HG02884 (cell line): ENCODE measurements around the gene TRAF4.
"Not testable (repeated sequence)": the region's sequence is repeated elsewhere in the genome, so short reads cannot be mapped to it uniquely, and the experiment has no call there.

Experiments
- ATAC-seq: cut with Tn5 transposase; IDR thresholded peaks from one replicate; pipeline ENCODE4 v1.9.1; 2021; ENCODE audit warnings: mild to moderate bottlenecking, moderate library complexity; ENCODE audit not compliant: unreplicated experiment

The TRAF4 gene

DNA sequence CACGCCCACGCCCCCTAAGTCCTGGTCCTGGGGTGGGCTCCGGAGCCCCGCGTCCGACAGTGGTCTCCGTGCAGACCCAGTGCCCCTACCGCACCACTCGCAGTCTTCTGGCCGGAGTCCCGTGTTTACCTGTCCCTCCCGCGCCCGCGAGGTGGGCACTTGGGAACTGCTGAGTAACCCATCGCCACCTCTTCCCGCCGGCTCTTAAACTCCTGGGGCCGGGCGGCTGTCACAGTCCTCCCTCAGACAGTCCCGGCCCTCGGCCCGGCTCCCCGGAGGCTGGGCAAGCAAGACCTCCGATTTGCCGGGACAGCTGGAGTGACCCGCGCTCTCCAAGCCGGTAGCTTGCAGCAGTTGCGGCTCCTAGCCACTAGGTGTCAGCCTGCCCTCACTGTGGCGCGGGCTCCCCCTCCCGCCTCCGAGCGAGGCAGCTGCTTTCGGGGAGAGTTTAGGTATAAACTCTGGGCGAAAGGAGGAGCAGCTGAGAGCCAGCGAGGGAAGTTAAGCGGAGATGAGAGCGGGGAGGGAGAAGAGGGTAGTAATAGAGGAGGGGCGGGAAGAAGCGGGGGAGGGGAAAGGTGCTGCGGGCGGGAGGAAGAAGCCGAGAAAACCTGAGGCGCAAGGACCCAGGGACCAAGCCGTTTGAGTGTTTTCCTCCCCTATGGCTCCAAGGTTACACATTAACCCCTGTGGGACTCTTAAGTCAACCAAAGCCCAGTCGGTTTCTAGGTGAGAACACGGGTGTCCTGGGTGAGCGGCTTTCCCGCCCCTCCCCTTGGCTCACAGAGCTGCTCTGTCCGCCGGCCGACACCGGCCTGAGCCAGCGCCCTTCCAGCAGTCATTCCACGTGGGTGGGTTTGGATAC lies 17.0 kb upstream of the TRAF4 start:
- ATAC-seq, result peak; percentile 29

- ATAC-seq, result peak; percentile 31
These were observed 15.2 kb upstream of the TRAF4 start, which contains the start of gene NEK8 for GRCh38 chr17:28728364-28729200. TSS of gene NEK8 (plus strand) at chr17:28728788. CDS start at chr17:28728814, 26 bp downstream.

- ATAC-seq, result no peak
These were observed 13.9 kb upstream of the TRAF4 start for GRCh38 chr17:28729950-28730330.

- no peak for ATAC-seq
These were observed 10.5 kb upstream of the TRAF4 start for GRCh38 chr17:28733346-28733745.

GRCh38 chr17:28734712-28735241 lies 9.0 kb upstream of the TRAF4 start:
- ATAC-seq, result no peak

DNA sequence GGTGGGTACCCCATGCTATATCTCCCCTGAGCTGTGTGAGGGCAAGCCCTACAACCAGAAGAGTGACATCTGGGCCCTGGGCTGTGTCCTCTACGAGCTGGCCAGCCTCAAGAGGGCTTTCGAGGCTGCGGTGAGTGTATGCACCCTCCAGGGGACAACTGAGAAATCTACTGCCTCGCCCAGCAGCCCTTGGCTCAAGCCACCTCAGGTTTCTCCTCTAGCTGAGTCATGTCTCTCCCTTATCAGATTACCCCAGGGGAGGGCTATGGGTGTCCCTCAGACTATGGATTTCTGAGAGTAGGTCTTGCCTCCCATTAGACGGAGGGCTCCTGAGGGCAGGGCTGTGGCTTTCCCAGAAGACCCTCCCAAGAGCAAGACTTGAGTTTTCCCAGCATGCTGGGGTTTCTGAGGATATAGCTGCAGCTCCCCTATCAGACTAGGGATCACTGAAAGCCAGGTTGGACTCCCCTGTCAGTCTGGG lies 8.5 kb upstream of the TRAF4 start:
- no peak for ATAC-seq

- ATAC-seq, result not testable (repeated sequence)
These were observed 7.7 kb upstream of the TRAF4 start for GRCh38 chr17:28735913-28736769.

GRCh38 chr17:28737316-28737715 lies 6.5 kb upstream of the TRAF4 start:
- no peak for ATAC-seq

- ATAC-seq, result peak; percentile 44
These were observed 5.8 kb upstream of the TRAF4 start for GRCh38 chr17:28737770-28738679.

- ATAC-seq, result no peak
These were observed 5.0 kb upstream of the TRAF4 start for GRCh38 chr17:28738680-28739384.

GRCh38 chr17:28740406-28741357 lies 3.1 kb upstream of the TRAF4 start:
- no peak for ATAC-seq

DNA sequence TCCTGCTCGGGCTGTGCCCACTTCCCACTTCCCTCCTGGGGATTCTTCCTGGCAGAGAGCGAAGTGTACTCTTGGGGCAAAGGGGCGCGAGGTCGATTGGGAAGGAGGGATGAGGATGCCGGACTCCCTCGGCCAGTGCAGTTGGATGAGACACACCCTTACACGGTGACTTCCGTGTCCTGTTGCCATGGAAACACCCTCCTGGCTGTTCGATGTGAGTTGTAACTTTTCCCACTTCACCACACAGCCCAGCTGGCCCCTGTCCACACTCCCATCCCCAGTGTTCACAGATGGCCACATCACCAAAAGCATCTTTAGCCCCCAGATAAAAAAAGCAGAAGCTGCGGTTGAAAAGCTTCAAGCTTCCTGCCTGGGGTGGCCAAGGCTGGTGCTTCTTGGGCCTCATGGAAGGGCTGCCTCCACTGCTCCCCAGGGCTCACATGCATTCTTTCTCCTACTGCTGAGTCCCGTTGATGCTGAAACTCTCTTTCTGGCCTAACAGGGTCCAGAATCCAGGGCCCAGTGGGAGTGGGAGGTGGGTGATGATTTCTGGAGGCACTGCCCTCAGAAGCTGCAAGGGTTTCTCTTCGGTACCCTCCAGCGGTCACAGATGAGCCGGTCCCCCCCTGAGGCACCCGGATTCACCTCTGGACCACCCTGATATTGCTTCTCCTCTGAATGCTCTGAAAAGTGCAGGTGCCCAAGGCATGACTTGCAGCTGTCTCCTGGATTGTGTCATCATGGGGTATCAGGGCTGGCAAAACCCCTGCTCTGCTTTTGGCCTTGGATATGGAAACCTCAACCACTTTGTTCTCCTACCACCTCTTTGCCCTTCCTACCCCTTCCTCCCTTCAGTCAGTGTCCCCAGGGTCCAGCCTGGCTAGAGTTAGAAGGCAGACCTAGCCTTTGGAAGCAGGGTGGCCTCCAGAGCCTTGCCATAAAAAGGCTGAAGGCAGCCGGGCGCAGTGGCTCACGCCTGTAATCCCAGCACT lies 2.2 kb upstream of the TRAF4 start:
- no peak for ATAC-seq

GRCh38 chr17:28744104-28744971 lies 527 bp downstream of the TRAF4 start:
- ATAC-seq, result no peak

GRCh38 chr17:28744972-28745785 lies 1.4 kb downstream of the TRAF4 start:
- ATAC-seq, result no peak
